HG03064 (cell line): Measurements from ENCODE around the gene INHBA.

Source experiments
- ATAC-seq: cut with Tn5 transposase; IDR thresholded peaks from one replicate; pipeline ENCODE4 v1.9.1; 2021; ENCODE audit warnings: low read depth; ENCODE audit not compliant: unreplicated experiment

The INHBA gene

GRCh38 chr7:41715000-41715399, 12.1 kb upstream of the INHBA start:
- ATAC-seq = no peak

- ATAC-seq = no peak
Observed at GRCh38 chr7:41711283-41712064, 8.6 kb upstream of the INHBA start.

GRCh38 chr7:41710838-41711237, 7.9 kb upstream of the INHBA start:
- no peak for ATAC-seq

- no peak for ATAC-seq
Observed at GRCh38 chr7:41709621-41710020, 6.7 kb upstream of the INHBA start.

- no peak for ATAC-seq
Observed at GRCh38 chr7:41708581-41709358, 5.9 kb upstream of the INHBA start.

- no peak for ATAC-seq
Observed at GRCh38 chr7:41706228-41706930, 3.5 kb upstream of the INHBA start.

- ATAC-seq = peak; percentile 94
Observed at GRCh38 chr7:41705109-41705901, 2.4 kb upstream of the INHBA start.

- ATAC-seq = no peak
Observed at GRCh38 chr7:41701068-41701941, 1.6 kb downstream of the INHBA start.

- ATAC-seq = no peak
Observed at GRCh38 chr7:41700044-41700471, 2.8 kb downstream of the INHBA start.

- ATAC-seq = no peak
Observed at GRCh38 chr7:41699516-41699915, 3.4 kb downstream of the INHBA start.

- ATAC-seq = no peak
Observed at GRCh38 chr7:41698726-41699125, 4.2 kb downstream of the INHBA start.

- ATAC-seq = no peak
Observed at GRCh38 chr7:41698114-41698513, 4.8 kb downstream of the INHBA start.

GRCh38 chr7:41696323-41696916, 6.5 kb downstream of the INHBA start:
- no peak for ATAC-seq

GRCh38 chr7:41695661-41696322, 7.1 kb downstream of the INHBA start:
- ATAC-seq = no peak

- ATAC-seq = no peak
Observed at GRCh38 chr7:41694495-41694894, 8.4 kb downstream of the INHBA start.

- no peak for ATAC-seq
Observed at GRCh38 chr7:41693150-41693997, 9.5 kb downstream of the INHBA start.

GRCh38 chr7:41692251-41692650, 10.6 kb downstream of the INHBA start:
- ATAC-seq = no peak
